Left lung (tissue), 10 donors: Measurements from ENCODE around the gene PTGS1. TPM values are rescaled to one million over a fixed set of nuclear protein-coding genes. Genes with fewer than 3 reads are reported as not detected.
"Not testable (repeated sequence)": the region's sequence is repeated elsewhere in the genome, so short reads cannot be mapped to it uniquely, and the experiment has no call there.

Experiments used
- ATAC-seq: fragments of 200-7000 bp; cut with Tn5 transposase; one replicate; pipeline ENCODE4 v1.9.1; 2020; ENCODE audit warnings: moderate library complexity
- DNase-seq, 4 donors: peaks; one replicate each; pipeline ENCODE4 v3.0.0-alpha.2; 2013 to 2020
- H3K27ac ChIP-seq, 2 donors: fragments of 200-600 bp; sonication (generic) in 1 of 2; one replicate each; pipeline versions ENCODE4 v1.5.0 to v1.8.0; 2020 to 2021
- H3K27me3 ChIP-seq, 2 donors: fragments of 200-600 bp; sonication (generic) in 1 of 2; one replicate each; pipeline versions ENCODE4 v1.5.0 to v1.8.0; 2020 to 2021
- H3K36me3 ChIP-seq, 2 donors: fragments of 200-600 bp; sonication (generic) in 1 of 2; one replicate each; pipeline versions ENCODE4 v1.5.0 to v1.8.0; 2020 to 2021
- H3K4me1 ChIP-seq, 2 donors: fragments of 200-600 bp; one replicate each; pipeline ENCODE4 v1.8.0; 2021
- H3K4me3 ChIP-seq, 2 donors: fragments of 200-600 bp; sonication (generic) in 1 of 2; one replicate each; pipeline versions ENCODE4 v1.5.0 to v1.8.0; 2020 to 2021; ENCODE audit warnings: mild to moderate bottlenecking in 1 of 2
- H3K9me3 ChIP-seq, 2 donors: fragments of 200-600 bp; sonication (generic) in 1 of 2; one replicate each; pipeline versions ENCODE4 v1.5.0 to v1.8.0; 2020 to 2021
- intact Hi-C, 2 donors: fragments of 100-400 bp; cut with DNase I; formaldehyde crosslinking; loops; one replicate each; pipeline versions ENCODE4 v1.11.2 to v1.14.2; 2022
- polyA plus RNA-seq, 6 donors: library from polyadenylated mRNA; unstranded; fragments of 120-200 nt; gene quantifications; one replicate each; pipeline ENCODE4 v1.2.1, GENCODE V29; 2013; ENCODE audit not compliant: insufficient read length in 6 of 6
- total RNA-seq, 2 donors: library from RNA; stranded (reverse); fragmentation: NEBNext Ultra II Directional; extraction: Animal tissue kit (Norgen Biotek cat#: 25700); gene quantifications; one replicate each; pipeline ENCODE4 v1.2.1, GENCODE V29; 2021
- TF ChIP-seq, protein P1 (sequence below), 2 donors: fragments of 200-600 bp; sonication (generic) in 1 of 2; IDR thresholded peaks; one replicate each; pipeline versions ENCODE4 v1.5.0 to v1.8.0; 2021; ENCODE audit warnings: antibody characterized with exemption in 2 of 2
- donor health status: DM: no; HTN: yes; CAD: no.
- donor health status: DM: no; HTN: no; CAD: no.

The PTGS1 gene
- total and polyA plus RNA-seq, 8 donors = 3.8 to 16.3 (median 4.8) TPM

GRCh38 chr9:122403381-122404000 is 32.7 kb downstream of the PTGS1 start:
- TF ChIP-seq, protein P1, sequence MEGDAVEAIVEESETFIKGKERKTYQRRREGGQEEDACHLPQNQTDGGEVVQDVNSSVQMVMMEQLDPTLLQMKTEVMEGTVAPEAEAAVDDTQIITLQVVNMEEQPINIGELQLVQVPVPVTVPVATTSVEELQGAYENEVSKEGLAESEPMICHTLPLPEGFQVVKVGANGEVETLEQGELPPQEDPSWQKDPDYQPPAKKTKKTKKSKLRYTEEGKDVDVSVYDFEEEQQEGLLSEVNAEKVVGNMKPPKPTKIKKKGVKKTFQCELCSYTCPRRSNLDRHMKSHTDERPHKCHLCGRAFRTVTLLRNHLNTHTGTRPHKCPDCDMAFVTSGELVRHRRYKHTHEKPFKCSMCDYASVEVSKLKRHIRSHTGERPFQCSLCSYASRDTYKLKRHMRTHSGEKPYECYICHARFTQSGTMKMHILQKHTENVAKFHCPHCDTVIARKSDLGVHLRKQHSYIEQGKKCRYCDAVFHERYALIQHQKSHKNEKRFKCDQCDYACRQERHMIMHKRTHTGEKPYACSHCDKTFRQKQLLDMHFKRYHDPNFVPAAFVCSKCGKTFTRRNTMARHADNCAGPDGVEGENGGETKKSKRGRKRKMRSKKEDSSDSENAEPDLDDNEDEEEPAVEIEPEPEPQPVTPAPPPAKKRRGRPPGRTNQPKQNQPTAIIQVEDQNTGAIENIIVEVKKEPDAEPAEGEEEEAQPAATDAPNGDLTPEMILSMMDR (IDR thresholded peaks at IDR 0.05) = no peak
- intact Hi-C loops = no loop called here
- Histone ChIP-seq H3K4me3 (no peak overlapping the region), H3K4me1 (no peaks in the 10 kb centered on the region), H3K27me3 (peaks cover 0 to 4% of the 10 kb centered on the region in 2 donors), H3K27ac (no peak overlapping the region), H3K36me3 (no peaks in the 10 kb centered on the region), H3K9me3 (no peaks in the 10 kb centered on the region)
- DNase-seq (no peak), ATAC-seq (no peak)

GRCh38 chr9:122405304-122406069 is 34.7 kb downstream of the PTGS1 start:
- H3K4me3 ChIP-seq, H3K9me3 ChIP-seq, intact Hi-C loops, H3K27ac ChIP-seq, H3K36me3 ChIP-seq, H3K27me3 ChIP-seq, DNase-seq, H3K4me1 ChIP-seq, ATAC-seq: not testable (repeated sequence)

DNA sequence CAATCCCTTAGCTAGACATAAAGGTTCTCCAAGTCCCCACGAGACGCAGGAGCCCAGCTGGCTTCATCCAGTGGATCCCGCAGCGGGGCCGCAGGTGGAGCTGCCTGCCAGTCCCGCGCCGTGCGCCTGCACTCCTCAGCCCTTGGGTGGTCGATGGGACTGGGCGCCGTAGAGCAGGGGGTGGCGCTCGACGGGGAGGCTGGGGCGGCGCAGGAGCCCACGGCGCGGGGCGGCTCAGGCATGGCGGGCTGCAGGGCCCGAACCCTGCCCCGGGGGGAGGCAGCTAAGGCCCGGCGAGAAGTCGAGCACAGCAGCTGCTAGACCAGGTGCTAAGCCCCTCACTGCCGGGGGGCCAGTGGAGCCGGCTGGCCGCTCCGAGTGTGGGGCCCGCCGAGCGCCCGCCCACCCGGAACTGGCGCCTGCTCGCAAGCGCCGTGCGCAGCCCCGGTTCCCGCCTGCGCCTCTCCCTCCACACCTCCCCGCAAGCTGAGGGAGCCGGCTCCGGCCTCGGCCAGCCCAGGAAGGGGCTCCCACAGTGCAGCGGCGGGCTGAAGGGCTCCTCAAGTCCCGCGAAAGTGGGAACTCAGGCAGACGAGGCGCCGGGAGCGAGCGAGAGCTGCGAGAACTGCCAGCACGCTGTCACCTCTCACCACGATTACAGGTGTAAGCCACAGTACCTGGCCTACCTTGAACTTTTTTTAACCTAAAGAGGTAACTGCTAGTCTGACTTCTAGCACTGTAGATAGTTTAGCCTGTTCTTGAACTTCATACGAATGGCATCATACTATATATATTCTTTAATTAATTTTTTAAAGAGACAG is 35.5 kb downstream of the PTGS1 start:
- no peaks in the 10 kb centered on the region for H3K4me1 ChIP-seq
- DNase-seq = peak in 1 of 4 donors; percentile 51
- H3K4me3 ChIP-seq = no peak overlapping the region
- intact Hi-C loops = no loop called here
- TF ChIP-seq, protein P1 (IDR thresholded peaks at IDR 0.05) = no peak
- no peaks in the 10 kb centered on the region for H3K9me3 ChIP-seq
- H3K27me3 ChIP-seq = peaks cover 0 to 4% of the 10 kb centered on the region in 2 donors
- no peaks in the 10 kb centered on the region for H3K36me3 ChIP-seq
- no peak overlapping the region for H3K27ac ChIP-seq
- no peak for ATAC-seq

- H3K4me3 ChIP-seq, ATAC-seq, DNase-seq, H3K36me3 ChIP-seq, H3K27ac ChIP-seq, intact Hi-C loops, H3K27me3 ChIP-seq, H3K4me1 ChIP-seq, H3K9me3 ChIP-seq: not testable (repeated sequence)
These were observed 43.3 kb downstream of the PTGS1 start for GRCh38 chr9:122414108-122414507.

DNA sequence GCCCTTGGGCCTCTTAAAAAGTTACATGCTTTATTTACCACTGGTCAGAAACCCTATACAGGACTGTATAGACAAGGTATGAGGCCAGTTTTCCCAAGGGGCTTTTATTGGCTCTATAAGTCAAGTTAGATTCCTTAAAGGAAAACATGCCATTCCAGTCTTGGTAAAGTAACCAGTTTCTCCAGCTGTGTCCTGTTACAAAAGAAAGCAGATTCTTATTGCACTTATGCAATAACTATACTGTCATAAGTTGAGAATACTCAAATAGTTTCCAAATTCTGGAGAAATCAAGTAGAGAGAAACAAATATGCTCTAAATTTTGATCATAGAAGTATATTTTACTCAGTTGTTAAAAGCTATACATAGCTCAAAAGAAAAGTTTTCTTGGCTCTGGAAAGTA is 47.2 kb downstream of the PTGS1 start:
- ATAC-seq (no peak), DNase-seq (no peak)
- H3K9me3 ChIP-seq = peaks cover 0 to 23% of the 10 kb centered on the region in 2 donors
- H3K4me1 ChIP-seq = no peaks in the 10 kb centered on the region
- no peak overlapping the region for H3K4me3 ChIP-seq
- TF ChIP-seq, protein P1 (IDR thresholded peaks at IDR 0.05) = no peak
- H3K27me3 ChIP-seq = no peaks in the 10 kb centered on the region
- intact Hi-C loops = no loop called here
- no peak overlapping the region for H3K27ac ChIP-seq
- H3K36me3 ChIP-seq = no peaks in the 10 kb centered on the region

DNA sequence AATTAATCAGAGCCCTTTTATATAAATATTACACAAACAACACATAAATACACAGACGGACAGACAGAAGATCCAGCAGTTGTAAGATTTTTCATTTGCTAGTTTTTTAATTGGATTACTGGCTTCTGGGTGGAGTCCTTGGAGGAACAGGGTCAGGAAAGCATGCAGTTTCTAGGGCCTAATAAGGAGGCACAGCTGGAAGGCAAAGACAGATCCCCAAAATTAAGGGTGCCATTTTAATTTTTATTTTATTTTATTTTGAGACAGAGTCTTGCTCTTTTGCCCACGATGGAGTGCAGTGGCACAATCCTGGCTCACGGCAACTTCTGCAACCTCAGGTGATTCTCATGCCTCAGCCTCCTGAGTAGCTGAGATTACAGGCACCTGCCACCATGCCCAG is 49.5 kb downstream of the PTGS1 start:
- intact Hi-C loops = no loop called here
- H3K27me3 ChIP-seq = no peaks in the 10 kb centered on the region

More for the DNA sequence above, 49.5 kb downstream of the PTGS1 start:
- no peaks in the 10 kb centered on the region for H3K4me1 ChIP-seq
- DNase-seq (no peak), ATAC-seq (no peak)
- no peak overlapping the region for H3K4me3 ChIP-seq
- H3K9me3 ChIP-seq = peaks cover 0 to 23% of the 10 kb centered on the region in 2 donors
- TF ChIP-seq, protein P1 (IDR thresholded peaks at IDR 0.05) = no peak
- H3K27ac ChIP-seq = no peak overlapping the region
- no peaks in the 10 kb centered on the region for H3K36me3 ChIP-seq
